H9 (cell line): Measurements from ENCODE around the gene ARHGAP10. TPM values are rescaled to one million over a fixed set of nuclear protein-coding genes. Genes with fewer than 3 reads are reported as not detected.

ENCODE experiments used
- DNase-seq: peaks from one replicate; pipeline ENCODE4 v3.0.0-alpha.2; 2017
- H2AFZ ChIP-seq: one replicate; pipeline ENCODE4 v1.6.1; 2013; ENCODE audit warnings: mild to moderate bottlenecking, low read length, control low read depth, moderate library complexity
- H2AK5ac ChIP-seq: 2 replicates; pipeline ENCODE4 v1.6.1; 2013; ENCODE audit warnings: low read length, control low read depth, mixed read lengths; ENCODE audit not compliant: insufficient read length
- H2BK120ac ChIP-seq: one replicate; pipeline ENCODE4 v1.6.1; 2013; ENCODE audit warnings: low read depth, mild to moderate bottlenecking, low read length, control low read depth, inconsistent platforms; ENCODE audit not compliant: poor library complexity, severe bottlenecking
- H2BK12ac ChIP-seq: 2 replicates; pipeline ENCODE4 v1.6.1; 2013; ENCODE audit warnings: low read length, control low read depth, mixed read lengths, low read depth; ENCODE audit not compliant: insufficient read length
- H2BK15ac ChIP-seq: 2 replicates; pipeline ENCODE4 v1.6.1; 2013; ENCODE audit warnings: low read depth, low read length, control low read depth
- H2BK20ac ChIP-seq: one replicate; pipeline ENCODE4 v1.6.1; 2013; ENCODE audit warnings: low read depth, mild to moderate bottlenecking, low read length, control low read depth, inconsistent platforms; ENCODE audit not compliant: poor library complexity, severe bottlenecking
- H2BK5ac ChIP-seq: 2 replicates; pipeline ENCODE4 v1.6.1; 2013; ENCODE audit warnings: low read length, control low read depth, mixed read lengths; ENCODE audit not compliant: insufficient read length
- H3K14ac ChIP-seq: 2 replicates; pipeline ENCODE4 v1.6.1; 2013; ENCODE audit warnings: low read length, control low read depth; ENCODE audit not compliant: insufficient read depth
- H3K18ac ChIP-seq: 2 replicates; pipeline ENCODE4 v1.6.1; 2013; ENCODE audit warnings: low read depth, mild to moderate bottlenecking, mixed read lengths, low read length, control low read depth; ENCODE audit not compliant: insufficient read length
- H3K23ac ChIP-seq: 2 replicates; pipeline ENCODE4 v1.6.1; 2013; ENCODE audit warnings: low read length, control low read depth, mixed read lengths, low read depth; ENCODE audit not compliant: insufficient read length
- H3K23me2 ChIP-seq: 2 replicates; pipeline ENCODE4 v1.6.1; 2013; ENCODE audit warnings: low read depth, mild to moderate bottlenecking, mixed read lengths, low read length, control low read depth; ENCODE audit not compliant: insufficient read length, poor library complexity, severe bottlenecking
- H3K27ac ChIP-seq: 2 replicates; pipeline ENCODE4 v1.5.1; 2013; ENCODE audit warnings: low read length, control low read depth, mixed read lengths, low read depth; ENCODE audit not compliant: insufficient read length
- H3K27me3 ChIP-seq: 2 replicates; pipeline ENCODE4 v1.6.1; 2013; ENCODE audit warnings: low read length, control low read depth, inconsistent platforms; ENCODE audit not compliant: insufficient read depth
- H3K4ac ChIP-seq: 2 replicates; pipeline ENCODE4 v1.6.1; 2013; ENCODE audit warnings: low read depth, mild to moderate bottlenecking, control low read depth, inconsistent platforms, low read length, moderate library complexity
- H3K4me1 ChIP-seq: 2 replicates; pipeline ENCODE4 v1.6.1; 2013; ENCODE audit warnings: low read length, control low read depth, inconsistent platforms; ENCODE audit not compliant: insufficient read depth
- H3K4me2 ChIP-seq: 2 replicates; pipeline ENCODE4 v1.6.1; 2013; ENCODE audit warnings: low read length, control low read depth, mixed read lengths; ENCODE audit not compliant: insufficient read length, insufficient read depth
- H3K56ac ChIP-seq: 2 replicates; pipeline ENCODE4 v1.6.1; 2013; ENCODE audit warnings: low read depth, mild to moderate bottlenecking, mixed read lengths, low read length, control low read depth; ENCODE audit not compliant: insufficient read length
- H3K79me1 ChIP-seq: 2 replicates; pipeline ENCODE4 v1.6.1; 2013; ENCODE audit warnings: low read depth, mild to moderate bottlenecking, moderate library complexity, low read length, control low read depth, inconsistent platforms; ENCODE audit not compliant: insufficient read depth, poor library complexity, severe bottlenecking
- H3K79me2 ChIP-seq: 2 replicates; pipeline ENCODE4 v1.6.1; 2013; ENCODE audit warnings: low read length, control low read depth, inconsistent platforms; ENCODE audit not compliant: insufficient read depth
- H3K9ac ChIP-seq: 2 replicates; pipeline ENCODE4 v1.6.1; 2013; ENCODE audit warnings: low read length, control low read depth, mixed read lengths; ENCODE audit not compliant: insufficient read length; ENCODE audit errors: extremely low read depth
- H3K9me3 ChIP-seq: one replicate; pipeline ENCODE4 v1.6.1; 2013; ENCODE audit warnings: low read depth, low read length, inconsistent platforms; ENCODE audit not compliant: control insufficient read depth
- H3T11ph ChIP-seq: one replicate; pipeline ENCODE4 v1.6.1; 2013; ENCODE audit warnings: mild to moderate bottlenecking, low read length, control low read depth, inconsistent platforms
- H4K20me1 ChIP-seq: one replicate; pipeline ENCODE4 v1.6.1; 2013; ENCODE audit not compliant: control insufficient read depth, insufficient read length, insufficient read depth
- H4K5ac ChIP-seq: 2 replicates; pipeline ENCODE4 v1.6.1; 2013; ENCODE audit warnings: low read depth, mild to moderate bottlenecking, mixed read lengths, low read length, control low read depth; ENCODE audit not compliant: insufficient read length
- H4K8ac ChIP-seq: replicated peaks from 2 replicates; pipeline ENCODE4 v1.6.1; 2013; ENCODE audit warnings: low read length, control low read depth, mixed read lengths, low read depth; ENCODE audit not compliant: insufficient read length
- H4K91ac ChIP-seq: 2 replicates; pipeline ENCODE4 v1.6.1; 2013; ENCODE audit warnings: low read depth, mild to moderate bottlenecking, moderate library complexity, mixed read lengths, low read length, control low read depth; ENCODE audit not compliant: insufficient read length
- H3K27ac Mint-ChIP-seq, 3 experiments: 2 replicates in 2 of 3; 3 replicates in 1 of 3; pipeline ENCODE4 v1.8.0; 2020 to 2021; ENCODE audit warnings: mixed read lengths in 3 of 3, mild to moderate bottlenecking in 1 of 3, moderate library complexity in 1 of 3
- H3K27me3 Mint-ChIP-seq: 2 replicates; pipeline ENCODE4 v1.8.0; 2021; ENCODE audit warnings: low read depth, mild to moderate bottlenecking, moderate library complexity, mixed read lengths
- H3K36me3 Mint-ChIP-seq, 3 experiments: 2 replicates in 2 of 3; 3 replicates in 1 of 3; pipeline ENCODE4 v1.8.0; 2020 to 2021; ENCODE audit warnings: low read depth in 3 of 3, mixed read lengths in 3 of 3; ENCODE audit not compliant: insufficient read depth in 1 of 3
- H3K4me1 Mint-ChIP-seq, 2 experiments: 2 replicates each; pipeline ENCODE4 v1.8.0; 2020; ENCODE audit warnings: mixed read lengths in 2 of 2
- H3K4me3 Mint-ChIP-seq, 2 experiments: 2 replicates in 1 of 2; 3 replicates in 1 of 2; pipeline ENCODE4 v1.8.0; 2020 to 2021; ENCODE audit warnings: mild to moderate bottlenecking in 2 of 2, mixed read lengths in 2 of 2, moderate library complexity in 1 of 2
- H3K9me3 Mint-ChIP-seq, 2 experiments: 2 replicates in 1 of 2; 3 replicates in 1 of 2; pipeline ENCODE4 v1.8.0; 2020; ENCODE audit warnings: mild to moderate bottlenecking in 2 of 2, mixed read lengths in 2 of 2, moderate library complexity in 1 of 2
- CTCF ChIP-seq: fragments of 200-600 bp; sonication (generic); conservative IDR thresholded peaks from 3 replicates; pipeline ENCODE4 v1.8.0; 2021; ENCODE audit warnings: antibody characterized with exemption, mild to moderate bottlenecking
- WGBS: extraction: QIAGEN DNeasy Blood & Tissue Kit; methylation state at CpG from one replicate; pipeline ENCODE4 v1.1.7; 2013; ENCODE audit warnings: missing lambda C conversion rate, low lambda C conversion rate, mixed read lengths; ENCODE audit not compliant: insufficient read length; ENCODE audit errors: extremely low coverage; 5-methylcytosine and 5-hydroxymethylcytosine counted together
- total RNA-seq: library from RNA; stranded (reverse); gene quantifications from 2 replicates; pipeline ENCODE4 v1.2.1, GENCODE V29; 2021

Gene ARHGAP10
- total RNA-seq, 1 experiment from 2014 or later = 7.8 TPM

DNA sequence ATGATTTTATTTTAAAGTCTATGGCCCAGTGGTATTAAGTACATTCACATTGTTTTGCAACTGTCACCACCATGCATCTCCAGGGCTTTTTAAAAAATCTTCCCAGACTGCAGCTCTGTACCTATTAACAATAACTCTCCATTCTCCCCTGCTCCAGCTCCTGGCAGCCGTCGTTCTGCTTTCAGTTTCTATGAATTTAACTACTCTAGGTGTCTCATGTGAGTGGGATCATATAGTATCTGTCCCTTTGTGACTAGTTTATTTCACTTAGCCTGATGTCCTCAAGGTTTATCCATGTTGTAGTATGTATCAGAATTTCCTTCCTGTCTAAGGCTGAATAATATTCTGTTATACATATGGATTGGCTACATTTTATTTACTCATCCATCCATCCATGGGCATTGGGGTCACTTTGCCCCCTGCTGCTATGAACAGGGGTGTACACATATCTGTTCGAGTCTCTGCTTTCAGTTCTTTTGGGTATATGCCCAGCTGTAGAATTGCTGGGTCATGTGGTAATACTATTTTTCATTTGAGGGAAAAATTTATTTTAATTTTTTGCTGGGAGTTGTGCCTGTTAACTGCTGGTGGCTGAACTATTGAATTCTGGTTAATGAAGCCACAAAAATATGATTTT lies 131.3 kb downstream of the ARHGAP10 start:
- no peak overlapping the region for H3K27ac Mint-ChIP-seq

More for the DNA sequence above, 131.3 kb downstream of the ARHGAP10 start:
- Histone ChIP-seq H3K27ac (no peak overlapping the region), H3K4ac (no peak overlapping the region), H3K27me3 (no peaks in the 10 kb centered on the region), H2AK5ac (no peak overlapping the region), H3K18ac (no peak overlapping the region), H3K23ac (no peak overlapping the region), H2BK20ac (no peak overlapping the region), H3K79me2 (no peaks in the 10 kb centered on the region), H3K23me2 (no peaks in the 10 kb centered on the region), H3T11ph (no peak overlapping the region), H4K20me1 (no peaks in the 10 kb centered on the region), H3K4me2 (no peak overlapping the region), H2BK120ac (no peak overlapping the region), H3K4me1 (peaks cover 3% of the 10 kb centered on the region; the same call in 1 of the 2 replicates), H4K8ac (no peak overlapping the region), H3K79me1 (no peaks in the 10 kb centered on the region), H4K5ac (no peak overlapping the region), H4K91ac (no peak overlapping the region), H2AFZ (no peak overlapping the region), H3K14ac (no peak overlapping the region), H2BK15ac (no peak overlapping the region), H3K9ac (no peak overlapping the region), H3K9me3 (no peaks in the 10 kb centered on the region), H2BK5ac (no peak overlapping the region), H3K56ac (no peak overlapping the region), H2BK12ac (no peak overlapping the region)
- Mint-ChIP-seq H3K27me3 (no peaks in the 10 kb centered on the region), H3K4me3 (no peak overlapping the region), H3K36me3 (peaks cover 2 to 13% (median 11%) of the 10 kb centered on the region in 3 experiments; a peak in 6 of 7 replicates), H3K4me1 (peaks cover 33 to 39% of the 10 kb centered on the region in 2 experiments), H3K9me3 (peaks cover 2% of the 10 kb centered on the region in 2 experiments; a peak in 4 of 5 replicates)
- WGBS = no CpG with 5 or more reads among the region's 3 CpGs
- DNase-seq = no peak
- no peak for TF ChIP-seq CTCF
